NCI-H2081 (cell line): Measurements from ENCODE around the gene SASH3.
"Not testable (repeated sequence)": the region's sequence is repeated elsewhere in the genome, so short reads cannot be mapped to it uniquely, and the experiment has no call there.

Source experiments
- DNase-seq, 2 experiments: peaks; one replicate each; lab custom pipeline; 2025; lab: John Stamatoyannopoulos, UW

The SASH3 gene

DNA sequence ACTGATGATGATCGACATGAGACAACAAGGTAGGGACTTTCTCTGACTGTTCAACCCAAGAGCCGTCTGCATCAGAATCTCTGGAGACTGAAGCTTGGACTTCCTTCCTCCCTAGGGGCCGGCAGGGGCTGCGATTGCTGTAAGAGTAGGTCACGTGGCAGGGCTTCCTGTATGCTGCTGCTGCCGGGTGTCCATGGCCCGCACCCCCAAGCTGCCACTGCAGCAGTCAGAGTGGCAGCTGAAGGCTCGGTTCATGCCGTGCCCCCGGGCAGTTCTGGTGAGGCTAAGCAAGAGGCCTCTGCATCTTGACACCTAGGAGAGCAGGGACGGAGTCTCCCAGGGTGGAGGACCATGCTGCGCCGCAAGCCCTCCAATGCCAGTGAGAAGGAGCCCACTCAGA is at the start of gene SASH3:
SASH3 (plus strand) TSS at position 203 of the 400 bp plus-strand sequence; CDS start at position 352, 149 bp downstream.
- no peak for DNase-seq

DNA sequence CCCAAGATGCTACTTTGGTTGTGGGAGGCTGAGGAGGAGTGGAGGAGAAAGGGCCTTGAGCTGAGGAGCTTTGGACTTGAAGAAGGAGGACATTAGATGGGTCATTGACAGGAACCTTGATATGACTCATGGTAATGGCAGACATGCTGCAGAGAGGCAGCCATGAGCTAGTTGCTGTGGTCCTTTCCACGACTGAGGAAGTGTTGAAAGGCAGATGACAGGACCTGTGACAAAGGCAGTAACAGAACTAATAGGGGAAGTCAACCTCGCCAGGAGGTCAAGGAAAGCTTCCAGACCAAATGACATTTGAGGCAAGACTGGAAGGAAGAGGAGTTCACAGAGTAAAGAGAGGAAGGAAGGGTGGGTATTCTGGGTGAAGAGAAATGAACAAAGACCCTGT is 48.5 kb upstream of the SASH3 start:
- DNase-seq: no peak

DNA sequence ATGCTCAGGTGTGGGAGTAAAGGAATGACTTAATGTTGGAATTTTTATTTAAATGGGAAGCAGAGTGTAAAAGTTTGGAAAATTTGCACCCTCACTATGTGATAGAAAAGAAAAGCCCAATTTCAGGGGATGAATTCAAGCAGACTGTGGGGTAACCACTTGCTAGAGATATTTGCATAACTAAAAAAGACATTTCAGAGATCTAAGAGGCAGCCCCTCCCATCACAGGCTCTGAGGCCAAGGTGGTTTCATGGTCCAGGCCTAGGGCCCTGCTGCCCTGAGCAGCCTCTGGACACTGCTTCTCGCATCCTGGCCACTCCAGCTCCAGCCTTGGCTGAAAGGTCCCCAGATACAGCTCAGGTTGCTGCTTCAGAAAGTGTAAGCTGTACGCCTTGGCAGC is 46.9 kb upstream of the SASH3 start:
- DNase-seq: no peak

DNA sequence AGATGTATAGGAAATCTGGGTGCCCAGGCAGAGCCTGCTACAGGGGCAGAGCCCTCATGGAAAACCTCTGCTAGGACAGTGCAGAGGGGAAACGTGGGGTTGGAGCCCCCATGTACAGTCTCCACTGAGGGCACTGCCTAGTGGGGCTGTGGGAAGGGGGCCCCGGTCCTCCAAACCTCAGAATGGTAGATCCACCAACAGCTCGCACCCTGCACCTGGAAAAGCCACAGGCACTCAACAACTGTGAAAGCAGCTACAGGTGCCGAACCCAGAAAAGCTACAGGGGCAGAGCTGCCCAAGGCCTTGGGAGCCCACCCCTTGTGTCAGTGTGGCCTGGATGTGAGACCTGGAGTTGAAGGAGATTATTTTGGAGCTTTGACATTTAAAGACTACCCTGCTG is 46.4 kb upstream of the SASH3 start:
- DNase-seq: no peak

DNA sequence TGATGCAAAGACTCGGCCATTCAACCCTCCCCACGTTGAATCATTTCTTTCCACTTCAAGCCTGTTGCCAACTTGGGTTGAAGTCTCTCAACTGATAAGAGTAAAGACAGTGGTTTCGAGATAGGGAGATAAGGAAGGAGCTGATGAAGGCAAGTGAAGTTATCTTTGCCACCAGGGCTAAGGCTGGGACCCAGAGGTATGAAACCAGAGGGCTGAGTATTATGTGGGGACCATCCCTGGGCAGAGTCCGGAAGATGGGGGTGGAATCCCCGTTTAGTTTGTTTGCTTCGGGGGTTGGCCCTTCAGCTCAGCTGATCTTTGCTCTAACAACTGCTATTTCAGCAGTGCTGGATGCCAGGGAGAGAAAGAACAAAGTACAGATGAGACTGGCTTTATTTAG is 43.3 kb upstream of the SASH3 start:
- DNase-seq: no peak

DNA sequence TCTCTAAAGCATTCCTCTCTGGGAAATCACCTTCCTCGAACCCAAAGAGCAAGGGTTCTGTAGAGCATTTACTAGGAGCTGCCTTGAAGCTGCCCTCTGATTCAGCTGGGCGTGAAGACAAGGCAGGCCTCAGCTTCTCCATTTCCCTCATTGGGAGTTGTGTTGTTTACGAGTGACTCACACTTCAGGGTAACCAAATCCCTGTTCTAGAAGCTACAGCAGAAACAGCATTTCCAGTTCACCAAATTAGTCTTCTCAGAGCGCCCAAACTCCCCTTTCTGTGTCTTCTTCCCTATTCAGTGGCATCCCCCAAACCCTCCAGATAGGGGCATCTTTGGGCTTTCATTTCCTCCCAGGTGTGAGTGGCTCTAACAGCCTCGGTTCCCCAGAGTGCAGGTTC is 41.8 kb upstream of the SASH3 start:
- DNase-seq: no peak

DNA sequence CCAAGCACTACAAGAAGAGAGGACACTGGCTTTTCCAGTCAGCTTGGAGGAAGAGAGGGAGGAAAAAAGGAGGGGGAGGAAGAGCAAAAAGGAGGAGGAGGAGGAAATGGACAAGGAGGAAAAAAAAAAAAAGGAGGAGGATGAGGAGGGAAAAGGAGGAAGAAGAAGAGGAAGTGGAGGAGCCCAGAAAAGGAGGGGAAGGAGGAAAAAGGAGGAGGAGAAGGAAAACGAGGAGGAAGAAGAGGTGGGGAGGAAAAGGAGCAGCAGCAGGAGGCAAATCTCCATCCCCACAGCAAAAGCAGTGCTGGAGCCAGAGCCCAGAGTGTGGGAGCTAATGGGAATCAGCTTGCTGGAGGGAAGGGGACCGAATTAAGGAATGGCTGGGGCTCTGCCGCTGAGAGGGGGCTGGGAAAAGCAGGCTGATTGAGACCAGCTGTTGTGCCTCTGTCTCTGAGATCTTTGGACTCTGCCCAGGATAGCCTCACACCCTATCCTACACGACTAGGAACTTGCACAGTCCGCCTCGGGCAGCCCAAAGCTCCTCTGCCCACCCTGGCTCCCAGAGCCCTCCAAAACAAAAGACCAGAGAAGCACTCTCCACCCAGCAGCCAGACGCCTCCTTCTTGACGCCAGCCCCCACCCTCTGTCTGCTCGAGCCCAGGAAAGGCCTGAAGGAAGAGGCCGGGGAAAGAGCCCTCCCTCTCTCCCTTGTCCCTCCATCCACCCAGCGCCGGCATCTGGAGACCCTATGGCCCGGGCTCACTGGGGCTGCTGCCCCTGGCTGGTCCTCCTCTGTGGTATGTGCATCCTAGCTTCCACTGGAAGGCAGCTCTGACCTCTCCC is 41.1 kb upstream of the SASH3 start, which contains the start of gene XPNPEP2:
XPNPEP2 (plus strand) TSS at position 514 of the 843 bp plus-strand sequence; CDS start at position 749, 235 bp downstream.
- DNase-seq: no peak

DNA sequence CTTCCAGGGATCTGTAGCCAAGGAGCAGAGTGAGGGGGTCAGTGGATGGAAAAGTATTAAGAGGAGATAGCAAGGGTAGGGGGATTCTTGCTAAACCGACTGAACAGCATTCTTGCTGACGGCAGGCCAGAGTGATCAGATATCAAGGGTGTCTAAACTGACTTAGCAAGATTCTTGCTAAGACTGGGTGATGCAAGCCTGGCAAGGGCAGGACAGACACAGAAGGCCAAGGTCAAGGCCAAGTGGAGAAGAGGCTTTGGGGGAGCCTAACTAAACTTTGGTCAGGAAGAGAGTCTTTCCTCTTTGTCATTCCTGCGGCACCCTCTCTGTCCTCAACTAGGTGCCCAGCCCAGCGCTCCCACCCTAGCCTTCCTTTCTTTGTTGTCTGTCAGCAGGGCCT is 40.2 kb upstream of the SASH3 start:
- DNase-seq: no peak

DNA sequence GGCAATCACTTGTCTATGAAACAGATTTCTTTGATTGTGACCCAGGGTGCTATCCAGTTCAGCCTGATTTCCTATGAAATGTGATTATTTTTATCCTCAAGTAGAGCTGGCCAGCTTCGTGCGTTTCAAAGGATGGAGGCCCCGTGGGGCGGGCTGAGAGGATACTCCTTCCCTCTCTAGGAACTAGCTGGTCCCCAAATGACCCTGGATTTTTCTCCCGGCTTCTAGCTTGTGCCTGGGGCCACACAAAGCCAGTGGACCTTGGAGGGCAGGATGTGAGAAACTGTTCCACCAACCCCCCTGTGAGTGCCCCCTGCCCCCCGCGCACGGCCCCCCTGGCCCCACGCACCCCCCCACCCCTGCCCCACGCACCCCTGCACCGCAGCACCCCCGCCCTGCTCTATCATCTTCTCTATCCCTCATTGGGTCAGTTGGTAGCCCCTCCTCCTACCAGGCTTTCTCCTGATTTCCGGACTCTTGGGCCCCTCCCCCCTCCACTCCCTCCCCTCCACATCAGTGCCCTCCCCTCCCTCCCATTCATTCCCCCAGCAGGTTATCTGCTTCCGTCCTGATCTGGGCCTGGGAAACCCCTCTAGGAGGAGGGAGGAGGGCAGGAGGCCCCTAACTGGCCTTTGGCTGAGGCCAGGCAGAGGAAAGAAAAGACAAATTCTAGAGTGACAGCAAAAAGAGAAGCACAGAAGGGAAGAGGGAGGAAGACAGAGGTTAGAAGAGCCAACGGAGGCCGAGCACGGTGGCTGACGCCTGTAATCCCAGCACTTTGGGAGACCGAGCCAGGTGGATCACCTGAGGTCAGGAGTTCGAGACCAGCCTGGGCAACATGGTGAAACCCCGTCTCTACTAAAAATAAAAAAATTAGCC is 37.6 kb upstream of the SASH3 start:
- no peak for DNase-seq

DNA sequence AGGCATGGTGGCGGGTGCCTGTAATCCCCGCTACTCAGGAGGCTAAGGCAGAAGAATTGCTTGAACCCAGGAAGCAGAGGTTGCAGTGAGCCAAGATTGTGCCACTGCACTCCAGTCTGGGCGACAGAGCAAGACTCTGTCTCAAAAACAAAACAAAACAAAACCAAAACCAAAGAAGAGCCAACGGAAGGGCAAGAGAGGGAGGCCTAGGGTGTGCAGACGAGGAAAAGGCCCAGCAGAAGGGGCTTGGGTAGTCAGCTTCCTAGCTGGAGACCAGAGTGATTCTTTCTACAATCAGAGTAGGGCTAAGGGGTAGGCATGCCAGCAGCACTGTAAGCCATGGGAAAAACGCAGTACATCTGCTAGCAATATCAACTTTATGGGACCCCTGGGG is 37.0 kb upstream of the SASH3 start:
- not testable (repeated sequence) for DNase-seq

DNA sequence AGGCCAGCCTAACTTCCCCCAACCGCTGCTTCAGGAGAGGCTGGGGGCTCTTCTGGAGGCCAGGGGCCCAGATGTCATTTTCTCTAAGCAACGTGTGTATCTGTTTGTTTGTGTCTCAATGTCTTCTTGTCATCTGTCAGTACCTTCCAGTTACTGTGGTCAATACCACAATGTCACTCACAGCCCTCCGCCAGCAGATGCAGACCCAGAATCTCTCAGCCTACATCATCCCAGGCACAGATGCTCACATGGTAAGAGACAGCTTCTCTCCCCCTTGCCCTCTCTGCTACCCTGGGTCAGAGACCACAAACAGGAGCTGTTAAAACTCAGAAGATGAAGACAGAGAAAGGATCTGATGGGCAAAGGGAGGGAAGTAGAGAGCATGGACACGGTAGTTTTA is 35.9 kb upstream of the SASH3 start:
- no peak for DNase-seq

DNA sequence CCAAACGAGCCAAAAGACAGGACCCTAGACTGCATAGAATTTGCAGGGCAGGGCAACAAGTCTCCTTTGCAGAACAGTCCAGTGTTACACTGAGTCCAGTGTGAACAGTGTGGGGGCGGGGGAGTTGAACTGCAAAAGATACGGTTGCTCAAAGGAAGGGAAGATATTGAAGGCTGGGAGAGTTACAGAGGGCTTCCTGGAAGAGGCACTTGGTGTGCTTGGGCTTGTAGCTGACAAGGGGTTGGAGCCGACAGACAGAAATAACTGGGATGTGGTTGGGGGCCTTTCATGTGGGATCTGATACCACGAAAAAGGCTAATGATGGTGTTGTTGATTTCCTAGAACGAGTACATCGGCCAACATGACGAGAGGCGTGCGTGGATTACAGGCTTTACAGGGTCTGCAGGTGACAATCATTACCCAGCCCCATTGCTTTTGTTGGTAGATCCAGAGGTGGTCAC is 34.9 kb upstream of the SASH3 start:
- no peak for DNase-seq

DNA sequence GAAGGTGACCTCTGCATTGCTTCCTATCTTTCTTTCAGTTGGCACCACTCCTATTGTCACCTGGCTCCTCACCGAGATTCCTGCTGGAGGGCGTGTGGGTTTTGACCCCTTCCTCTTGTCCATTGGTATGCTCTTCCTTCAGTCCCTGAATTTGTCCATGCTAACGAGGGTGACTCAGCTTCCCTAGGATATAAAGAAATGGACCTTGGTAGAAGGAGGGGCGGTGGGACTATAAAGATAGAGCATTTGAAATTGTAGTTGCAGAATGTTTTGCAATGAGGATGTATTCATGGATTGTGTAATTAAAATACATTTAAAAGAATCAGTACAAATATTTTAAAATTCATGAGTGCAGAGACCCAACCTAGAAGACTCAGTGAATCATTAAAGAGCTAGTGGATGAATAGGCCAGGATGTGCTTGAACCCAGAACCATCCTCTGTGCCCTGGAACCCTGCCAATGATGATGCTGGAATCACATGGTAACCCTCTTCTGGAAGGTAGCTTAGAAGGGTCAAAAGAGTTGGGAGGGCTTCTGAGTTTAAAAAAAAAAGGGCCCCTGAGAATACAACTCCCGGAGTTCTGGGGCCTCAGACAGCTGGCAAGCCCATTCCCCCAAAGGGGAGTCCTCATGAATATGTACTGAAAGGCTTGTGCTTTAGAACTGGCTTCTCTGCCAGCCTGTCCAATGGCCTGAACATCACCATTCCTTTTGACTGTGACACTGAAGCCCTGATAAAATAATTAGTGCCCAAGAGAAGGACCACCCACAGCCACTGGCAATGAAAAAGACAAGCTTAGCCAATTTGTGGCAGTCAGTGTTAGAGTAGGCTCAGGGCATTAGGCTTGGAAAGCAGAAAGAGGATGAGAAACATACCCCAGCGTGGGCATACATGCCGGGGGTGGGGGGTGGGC is 32.9 kb upstream of the SASH3 start:
- no peak for DNase-seq

DNA sequence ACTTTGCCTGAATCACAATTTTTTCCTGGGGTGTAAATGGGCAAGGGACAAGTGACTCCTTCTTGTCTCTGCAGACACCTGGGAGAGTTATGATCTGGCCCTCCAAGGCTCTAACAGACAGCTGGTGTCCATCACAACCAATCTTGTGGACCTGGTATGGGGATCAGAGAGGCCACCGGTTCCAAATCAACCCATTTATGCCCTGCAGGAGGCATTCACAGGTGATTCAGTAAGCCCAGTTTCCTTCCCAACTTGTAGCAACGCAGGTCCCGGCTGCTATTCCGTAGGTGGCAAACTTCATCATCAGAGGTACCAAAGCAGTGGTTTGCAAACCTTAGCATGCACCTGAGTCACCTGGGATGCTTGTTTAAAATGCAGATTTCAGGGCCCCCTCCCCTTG is 32.2 kb upstream of the SASH3 start:
- DNase-seq: no peak

DNA sequence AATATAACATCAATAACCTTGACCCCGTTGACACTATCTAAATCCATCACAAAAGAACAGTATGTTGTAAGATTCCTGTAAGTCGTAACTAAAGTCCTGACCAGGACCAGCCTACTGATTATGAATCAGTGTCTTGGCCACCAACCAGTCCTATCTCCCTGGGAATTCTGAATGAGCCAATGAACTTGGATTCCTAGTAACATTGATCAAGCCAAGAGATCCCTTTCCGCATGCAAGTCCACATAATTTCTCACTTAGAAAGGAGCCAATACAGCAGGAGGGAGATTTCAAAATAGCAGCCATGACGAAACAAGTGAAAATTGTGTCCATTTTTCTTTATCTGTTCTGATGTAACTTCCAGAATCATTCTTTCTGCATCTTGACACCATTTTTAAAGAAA is 31.4 kb upstream of the SASH3 start:
- no peak for DNase-seq

DNA sequence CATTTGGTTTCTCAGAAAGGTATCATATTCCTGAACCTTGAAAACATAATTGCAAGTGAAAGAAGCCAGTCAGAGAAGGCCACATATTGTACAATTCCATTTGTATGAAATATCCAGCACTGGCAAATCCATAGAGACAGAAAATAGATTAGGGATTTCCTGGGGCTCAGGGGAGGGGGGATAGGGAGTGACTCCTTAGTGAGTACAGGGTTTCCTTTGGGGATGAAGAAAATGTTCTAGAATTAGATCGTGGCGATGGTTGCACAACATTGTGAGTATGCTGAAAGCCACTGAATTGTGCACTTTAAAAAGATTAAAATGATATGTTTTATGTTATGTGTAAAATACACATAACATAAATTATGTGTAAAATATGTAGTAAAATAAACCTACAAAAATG is 30.7 kb upstream of the SASH3 start:
- no peak for DNase-seq

DNA sequence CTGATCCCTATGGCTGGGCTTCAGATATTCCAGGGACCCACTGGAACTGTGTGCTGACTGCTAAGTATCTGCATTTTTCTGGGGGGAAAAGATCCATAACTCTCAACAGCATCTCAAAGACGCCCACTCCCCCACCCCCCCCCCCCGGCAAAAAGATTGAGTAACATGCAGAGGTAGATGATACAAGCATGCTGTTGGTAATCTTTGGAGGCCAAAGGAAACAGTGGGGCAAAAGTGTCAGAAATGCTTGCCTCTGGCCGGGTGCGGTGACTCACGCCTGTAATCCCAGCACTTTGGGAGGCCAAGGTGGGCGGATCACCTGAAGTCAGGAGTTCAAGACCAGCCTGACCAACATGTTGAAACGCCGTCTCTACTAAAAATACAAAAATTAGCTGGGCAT is 28.8 kb upstream of the SASH3 start:
- DNase-seq: no peak

DNA sequence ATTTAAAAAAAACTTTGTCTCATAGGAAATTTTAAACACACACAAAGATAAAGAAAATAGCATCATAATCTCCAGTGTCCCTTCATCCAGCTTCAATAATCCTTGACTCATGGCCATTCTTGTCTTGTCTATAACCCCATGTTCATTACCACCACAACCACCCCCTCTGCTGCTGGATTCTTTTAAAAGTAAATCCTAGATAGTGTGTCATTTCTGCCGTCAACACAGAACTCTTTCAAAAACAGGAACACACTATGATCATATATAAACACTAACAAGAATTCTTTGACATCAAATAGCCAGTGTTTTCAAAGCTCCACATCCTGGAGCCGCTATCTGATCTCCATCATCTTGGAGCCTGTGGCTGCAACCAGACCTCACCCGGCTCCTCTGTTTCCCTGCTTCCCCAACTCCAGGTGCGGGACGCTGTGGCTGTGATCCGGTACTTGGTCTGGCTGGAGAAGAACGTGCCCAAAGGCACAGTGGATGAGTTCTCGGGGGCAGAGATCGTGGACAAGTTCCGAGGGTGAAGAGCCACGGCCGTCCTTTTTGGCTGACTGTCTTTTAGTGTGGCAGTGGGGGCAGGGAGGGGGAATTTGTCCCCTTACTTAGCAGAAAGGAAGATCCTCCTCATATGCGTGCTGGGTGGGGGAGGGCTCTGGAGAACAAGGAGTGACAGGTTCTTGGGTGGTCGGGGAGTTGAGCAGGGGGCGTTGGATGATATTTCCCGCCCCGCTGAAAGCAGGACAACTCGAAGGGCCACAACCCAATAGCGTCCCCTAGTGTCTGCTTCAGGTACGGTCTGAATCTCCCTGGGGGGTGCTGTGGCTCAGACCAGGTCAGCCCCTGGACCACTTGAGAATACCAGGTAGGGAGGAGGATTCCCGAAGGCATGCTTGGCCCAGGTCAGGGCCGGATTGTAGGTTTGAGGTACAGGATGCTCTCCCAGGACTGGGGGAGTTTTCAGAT is 25.4 kb upstream of the SASH3 start:
- no peak for DNase-seq

DNA sequence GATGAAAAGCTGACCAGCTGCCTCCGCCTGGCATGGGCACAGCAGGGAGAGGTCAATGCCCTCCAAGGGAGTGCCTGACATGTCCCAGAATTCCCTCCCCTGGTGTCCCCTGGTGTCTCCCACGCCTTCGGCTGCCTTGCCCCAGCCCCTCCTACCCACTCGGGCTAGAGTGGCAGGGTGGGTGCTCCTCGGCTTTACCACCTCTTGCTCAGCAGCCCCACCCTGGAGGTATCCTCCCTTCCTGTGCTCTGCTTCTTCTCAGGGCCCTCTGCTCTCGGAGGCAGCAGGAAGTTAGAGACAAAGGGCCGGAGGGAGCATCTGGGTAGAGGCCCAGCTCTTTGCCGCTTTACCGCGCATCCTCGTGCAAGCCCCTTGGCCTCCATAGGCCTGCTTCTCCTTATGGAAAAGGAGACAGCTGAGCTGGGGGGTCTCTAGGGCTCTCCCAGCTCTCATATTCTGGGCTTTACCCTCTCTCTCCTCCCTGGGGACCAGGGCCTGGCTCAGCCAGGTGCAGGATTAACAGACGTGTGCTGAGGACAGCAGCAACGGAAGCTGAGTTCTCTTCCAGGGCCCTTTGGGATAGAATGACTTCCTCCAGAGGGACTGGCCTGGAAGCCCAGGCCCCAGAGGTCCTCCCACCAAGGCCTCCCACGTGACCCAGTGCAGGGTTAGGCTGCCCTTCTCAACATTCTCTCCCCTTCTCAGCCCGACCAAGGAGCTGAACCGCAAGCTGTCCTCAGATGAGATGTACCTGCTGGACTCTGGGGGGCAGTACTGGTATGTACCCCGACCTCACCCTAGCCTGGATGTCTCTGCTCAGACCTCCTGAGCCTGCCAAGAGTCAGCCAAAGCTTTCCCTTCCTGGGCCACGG is 23.7 kb upstream of the SASH3 start:
- DNase-seq: no peak
